Measurements from ENCODE around the gene GNAZ. TPM values are rescaled to one million over a fixed set of nuclear protein-coding genes. Genes with fewer than 3 reads are reported as not detected.

GNAZ gene
- total RNA-seq, 2 experiments from 2014 or later = 0.35 to 0.37 TPM

DNA sequence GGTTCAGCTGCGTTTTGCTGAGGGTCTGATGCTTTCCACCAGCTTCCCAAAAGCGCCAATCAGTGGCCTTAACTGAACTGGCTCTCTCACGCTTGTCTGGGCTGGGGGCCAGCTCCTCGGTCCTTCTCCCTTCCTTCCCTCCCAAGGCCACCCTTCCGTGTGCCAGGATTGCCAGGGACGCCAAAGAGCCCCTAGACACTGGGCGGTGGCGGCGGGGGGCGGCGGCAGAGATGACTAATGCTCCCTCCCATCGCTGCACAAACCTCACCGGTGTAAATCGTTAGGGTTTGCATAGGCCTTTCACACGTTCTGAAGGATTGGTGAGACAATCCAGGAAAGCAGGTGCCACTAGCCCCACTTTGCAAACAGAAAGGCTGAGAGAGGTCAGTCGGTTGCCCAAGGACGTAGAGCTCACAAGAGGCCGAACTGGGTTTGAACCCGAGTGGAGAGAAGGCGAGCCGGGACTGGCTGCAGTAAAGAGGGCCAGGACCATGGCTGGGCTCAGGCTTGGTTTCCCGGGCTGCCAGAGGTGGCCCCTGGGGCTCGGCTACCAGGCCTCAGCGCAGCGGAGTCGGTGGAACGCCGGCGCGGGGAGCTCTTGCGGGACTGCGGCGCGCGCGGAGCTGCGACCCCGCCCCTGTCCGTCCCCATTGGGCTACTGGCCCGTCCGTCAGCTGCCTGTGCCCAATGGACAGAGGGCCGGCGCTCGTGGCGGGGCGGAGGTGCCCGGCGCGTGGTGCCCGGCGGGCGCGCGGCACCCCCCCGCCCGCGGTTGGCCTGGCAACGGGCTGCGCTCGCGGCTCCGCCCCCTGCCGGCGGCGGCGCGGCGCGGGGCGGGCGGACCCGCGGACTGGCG, 589 bp upstream of the GNAZ start:
- ChIA-PET CTCF (interaction anchor here (0.7 to 1.0 kb wide), 2 partner anchors 72 to 349 kb away, joined by 3 read pairs; partner anchors contain the start of gene RSPH14), POLR2A (no interaction called here)
- Mint-ChIP-seq H3K36me3 (ENCODE audit: low read depth) (no peaks in the 10 kb centered on the region), H3K27ac (no peak overlapping the region), H3K9me3 (no peaks in the 10 kb centered on the region), H3K4me1 (peaks cover 9% of the 10 kb centered on the region), H3K4me3 (peak overlapping the region; percentile 75), H3K27me3 (peaks cover 40% of the 10 kb centered on the region)
- peak; percentile 82 for DNase-seq

DNA sequence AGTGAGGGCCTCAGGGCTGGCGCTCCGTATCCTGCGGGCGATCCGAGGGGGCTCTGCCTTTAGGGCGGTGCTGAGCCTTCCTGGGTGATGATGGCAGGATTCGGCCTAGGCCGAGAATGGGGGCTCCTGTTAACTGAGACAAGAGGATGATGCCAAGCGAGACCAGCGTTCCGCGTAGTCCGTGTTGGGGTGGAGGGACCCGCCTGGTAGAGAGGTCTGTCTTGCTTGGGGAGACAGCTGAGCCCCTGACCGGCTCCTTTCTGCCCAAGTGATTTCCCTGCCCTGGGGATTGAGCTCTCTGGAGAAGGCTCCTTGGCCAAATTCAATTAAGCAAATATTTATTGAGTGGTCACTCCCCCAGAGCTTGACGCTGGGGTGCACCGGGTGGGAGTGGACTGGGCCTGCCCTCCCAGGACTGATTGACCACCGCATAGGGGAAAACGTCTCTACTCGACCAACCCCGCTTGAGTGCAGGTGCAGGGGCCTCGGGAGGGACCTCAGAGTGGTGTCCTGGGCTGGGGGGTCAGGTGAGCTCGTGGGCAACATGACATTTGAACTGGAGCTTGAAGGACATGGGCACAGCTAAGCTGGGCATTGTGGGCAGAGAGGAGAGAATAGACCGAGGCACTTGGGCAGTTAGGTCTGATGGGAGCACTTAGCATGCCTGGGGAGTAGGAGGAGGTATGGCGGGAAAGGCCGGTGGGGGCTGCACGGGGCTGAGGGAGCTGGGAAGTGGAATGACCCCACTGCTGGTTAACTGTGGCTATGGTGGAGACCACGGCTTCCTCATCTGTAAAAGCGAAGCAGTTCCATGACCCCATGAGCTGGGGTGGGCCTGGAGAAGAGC, 1.1 kb downstream of the GNAZ start:
- Mint-ChIP-seq H3K36me3 (ENCODE audit: low read depth) (no peaks in the 10 kb centered on the region), H3K27ac (no peak overlapping the region), H3K9me3 (no peaks in the 10 kb centered on the region), H3K4me3 (peak overlapping the region; percentile 59), H3K27me3 (peaks cover 40% of the 10 kb centered on the region), H3K4me1 (peaks cover 9% of the 10 kb centered on the region)
- POLR2A ChIA-PET = no interaction called here
- CTCF ChIA-PET = interaction anchor here (1.2 to 1.9 kb wide), 2 partner anchors 10 to 36 kb away, joined by 3 to 4 read pairs; no protein-coding TSS in a partner anchor
- DNase-seq = no peak

DNA sequence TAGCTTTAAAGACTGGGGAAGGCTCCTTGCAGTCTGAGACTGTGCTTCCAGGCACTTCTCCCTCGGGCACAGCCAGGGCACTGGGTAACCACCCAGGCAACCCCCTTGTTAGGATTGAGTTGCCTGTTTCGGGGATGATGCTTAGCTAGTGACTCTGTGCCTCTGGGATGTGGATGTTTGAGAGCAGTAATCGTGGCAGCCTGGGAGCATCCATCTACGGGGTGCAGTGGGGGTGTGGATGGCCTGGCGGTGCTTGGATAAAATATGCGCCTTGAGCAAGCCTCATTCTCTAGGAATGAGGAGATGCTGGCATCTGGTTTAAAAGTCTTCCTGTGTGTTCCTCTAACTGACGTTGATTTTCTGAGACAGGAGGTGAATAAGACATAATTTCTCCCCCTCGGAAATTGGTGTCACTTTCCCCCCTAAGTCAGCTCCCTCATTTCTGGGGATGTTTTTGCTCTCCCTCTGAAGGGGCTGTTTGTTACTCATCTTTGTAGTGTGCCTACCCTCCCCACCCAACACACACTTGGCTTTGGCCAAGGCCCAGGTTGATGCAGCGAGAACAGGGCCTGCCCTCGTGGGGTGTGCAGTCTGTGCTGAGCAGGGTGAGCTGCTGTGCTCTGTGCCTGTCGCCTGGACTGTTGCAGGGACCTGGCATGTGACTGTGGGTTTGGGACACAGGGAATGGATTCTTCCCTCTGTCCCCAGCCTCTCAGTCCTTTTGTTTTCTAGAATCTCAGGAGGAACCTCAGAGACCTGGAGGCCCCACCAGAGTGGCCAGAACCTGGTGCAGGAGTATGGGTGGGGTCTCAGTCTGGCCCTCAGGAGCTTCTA, 2.0 kb downstream of the GNAZ start:
- H3K27ac Mint-ChIP-seq = peak overlapping the region; percentile 19
- ChIA-PET CTCF (interaction anchor here (1.2 to 1.9 kb wide), 2 partner anchors 11 to 36 kb away, joined by 3 to 4 read pairs; no protein-coding TSS in a partner anchor), POLR2A (no interaction called here)
- peaks cover 40% of the 10 kb centered on the region for H3K27me3 Mint-ChIP-seq
- no peaks in the 10 kb centered on the region for H3K9me3 Mint-ChIP-seq
- no peak overlapping the region for H3K4me3 Mint-ChIP-seq
- DNase-seq = no peak
- H3K36me3 Mint-ChIP-seq (ENCODE audit: low read depth) = no peaks in the 10 kb centered on the region
- peaks cover 9% of the 10 kb centered on the region for H3K4me1 Mint-ChIP-seq

DNA sequence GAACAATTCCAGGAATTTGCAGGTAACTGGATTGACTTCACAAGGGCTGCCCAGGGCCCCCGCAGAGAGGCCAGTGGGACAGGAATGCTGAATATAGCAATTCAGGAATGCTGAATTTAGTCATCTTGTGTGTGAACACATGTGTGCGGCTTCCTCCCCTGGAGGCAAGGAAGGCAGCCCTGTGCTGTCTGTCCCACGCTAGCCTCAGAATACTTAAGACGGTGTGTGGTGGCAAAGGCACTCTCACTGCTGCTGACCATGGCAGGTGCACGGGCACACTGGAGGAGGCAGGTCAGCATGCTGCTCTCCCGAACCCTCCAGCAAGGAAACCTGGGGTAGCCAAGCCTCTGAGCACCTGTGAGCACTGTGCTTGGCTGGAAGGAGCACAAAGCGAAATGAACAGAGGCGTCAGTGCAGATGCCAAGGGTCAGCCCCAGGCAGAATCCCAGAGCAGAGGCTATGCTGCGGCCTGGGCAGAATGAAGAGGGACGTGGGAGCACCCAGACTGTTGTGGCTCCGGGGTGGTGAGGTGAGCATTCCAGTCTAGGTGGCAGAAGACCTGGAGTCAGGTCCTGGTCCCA, 2.7 kb downstream of the GNAZ start:
- H3K4me1 Mint-ChIP-seq = peaks cover 6% of the 10 kb centered on the region
- no peak overlapping the region for H3K4me3 Mint-ChIP-seq
- no peak overlapping the region for H3K27ac Mint-ChIP-seq
- no peaks in the 10 kb centered on the region for H3K36me3 Mint-ChIP-seq (ENCODE audit: low read depth)
- no peaks in the 10 kb centered on the region for H3K9me3 Mint-ChIP-seq
- no peak for DNase-seq
- ChIA-PET CTCF (interaction anchor here (1.9 kb wide), 1 partner anchor 37 kb away, joined by 4 read pairs; no protein-coding TSS in a partner anchor), POLR2A (no interaction called here)
- H3K27me3 Mint-ChIP-seq = peaks cover 38% of the 10 kb centered on the region

DNA sequence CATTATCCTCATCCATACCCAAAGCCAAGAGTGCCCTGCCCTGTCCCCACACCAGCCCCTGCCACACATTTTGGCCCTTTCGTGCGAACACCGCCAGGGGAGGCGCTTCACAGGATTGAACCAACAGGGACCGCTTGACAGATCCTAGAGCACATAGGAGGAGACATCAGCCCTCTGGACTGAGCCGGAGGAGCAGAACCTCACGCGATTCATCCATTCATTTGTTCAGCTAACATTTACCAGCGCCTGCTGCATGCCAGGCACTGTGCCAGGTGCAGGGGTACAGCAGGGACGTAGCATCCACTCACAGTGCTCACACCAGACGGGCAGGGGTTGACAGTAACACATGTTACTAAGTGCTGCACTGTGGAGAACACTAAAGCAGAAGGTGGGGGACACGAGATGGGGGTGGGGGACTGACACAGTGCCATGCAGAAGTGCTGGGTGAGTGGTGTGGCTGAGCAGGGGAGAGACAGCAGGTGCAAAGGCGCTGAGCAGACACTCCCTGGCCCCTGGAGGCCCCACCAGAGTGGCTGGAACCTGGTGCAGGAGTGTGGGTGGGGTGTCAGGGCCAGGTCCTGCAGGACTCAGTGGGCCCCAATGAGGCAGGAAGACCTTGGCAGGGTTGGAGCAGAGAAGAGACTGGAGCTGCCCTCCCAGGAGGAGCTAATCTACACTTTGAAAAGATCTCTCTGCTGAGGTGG, 3.4 kb downstream of the GNAZ start:
- ChIA-PET POLR2A (no interaction called here), CTCF (interaction anchor here (0.6 kb wide), 1 partner anchor 191 kb away, joined by 3 read pairs; no protein-coding TSS in a partner anchor)
- no peaks in the 10 kb centered on the region for H3K9me3 Mint-ChIP-seq
- peak overlapping the region; percentile 38 for H3K27ac Mint-ChIP-seq
- peaks cover 6% of the 10 kb centered on the region for H3K4me1 Mint-ChIP-seq
- H3K27me3 Mint-ChIP-seq = peaks cover 32% of the 10 kb centered on the region
- DNase-seq = no peak
- H3K36me3 Mint-ChIP-seq (ENCODE audit: low read depth) = no peaks in the 10 kb centered on the region
- no peak overlapping the region for H3K4me3 Mint-ChIP-seq

DNA sequence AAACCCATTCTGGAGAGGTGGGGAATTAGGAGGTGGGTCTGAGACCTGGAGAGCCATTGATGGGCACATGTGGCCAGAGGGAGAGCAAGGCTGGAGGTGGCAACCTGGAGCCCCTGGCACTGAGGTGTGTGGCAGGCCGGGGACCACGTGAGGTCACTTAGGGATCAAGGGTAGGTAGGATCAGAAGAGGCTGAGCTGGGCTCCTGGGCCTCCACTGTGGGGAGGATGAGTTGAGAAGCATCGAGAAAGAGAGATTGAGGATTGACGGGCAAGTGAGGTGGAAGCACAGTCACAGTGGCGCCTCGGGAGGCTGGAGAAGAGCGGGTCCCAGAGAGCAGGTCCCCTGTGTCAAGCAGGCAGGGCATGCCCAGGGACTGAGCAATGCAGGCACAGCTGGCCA, 4.1 kb downstream of the GNAZ start:
- H3K9me3 Mint-ChIP-seq = no peaks in the 10 kb centered on the region
- H3K4me3 Mint-ChIP-seq = no peak overlapping the region
- H3K27ac Mint-ChIP-seq = no peak overlapping the region
- H3K36me3 Mint-ChIP-seq (ENCODE audit: low read depth) = no peaks in the 10 kb centered on the region
- no peak for DNase-seq
- peaks cover 6% of the 10 kb centered on the region for H3K4me1 Mint-ChIP-seq
- POLR2A ChIA-PET = no interaction called here
- CTCF ChIA-PET = interaction anchor here (0.9 kb wide), 1 partner anchor 10 kb away, joined by 4 read pairs; no protein-coding TSS in a partner anchor
- H3K27me3 Mint-ChIP-seq = peaks cover 26% of the 10 kb centered on the region

DNA sequence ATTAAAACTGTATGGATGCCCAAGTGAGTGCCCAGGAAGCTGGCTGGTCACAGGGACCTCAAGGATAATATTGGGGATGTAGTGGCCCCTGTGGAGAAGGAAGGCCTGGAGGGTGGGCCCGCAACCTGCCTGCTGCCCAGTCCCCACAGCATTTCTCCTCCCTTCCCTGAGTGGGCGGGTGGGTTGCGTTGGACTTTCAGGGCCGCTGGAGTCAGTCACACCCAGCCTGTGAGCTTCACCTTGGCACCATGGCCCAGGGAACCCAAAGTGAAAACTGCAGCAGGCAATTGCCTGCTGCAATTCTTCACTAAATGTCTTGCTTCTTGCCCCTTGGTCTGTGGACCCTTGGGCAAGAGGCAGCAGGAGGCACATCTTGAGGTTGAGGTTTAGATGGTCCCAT, 4.7 kb downstream of the GNAZ start:
- peaks cover 23% of the 10 kb centered on the region for H3K27me3 Mint-ChIP-seq
- H3K27ac Mint-ChIP-seq = no peak overlapping the region
- no peaks in the 10 kb centered on the region for H3K9me3 Mint-ChIP-seq
- CTCF ChIA-PET = interaction anchor here (0.9 kb wide), 1 partner anchor 11 kb away, joined by 4 read pairs; no protein-coding TSS in a partner anchor
- DNase-seq = no peak
- POLR2A ChIA-PET = no interaction called here
- no peak overlapping the region for H3K4me3 Mint-ChIP-seq
- H3K36me3 Mint-ChIP-seq (ENCODE audit: low read depth) = no peaks in the 10 kb centered on the region
- peaks cover 3% of the 10 kb centered on the region for H3K4me1 Mint-ChIP-seq

DNA sequence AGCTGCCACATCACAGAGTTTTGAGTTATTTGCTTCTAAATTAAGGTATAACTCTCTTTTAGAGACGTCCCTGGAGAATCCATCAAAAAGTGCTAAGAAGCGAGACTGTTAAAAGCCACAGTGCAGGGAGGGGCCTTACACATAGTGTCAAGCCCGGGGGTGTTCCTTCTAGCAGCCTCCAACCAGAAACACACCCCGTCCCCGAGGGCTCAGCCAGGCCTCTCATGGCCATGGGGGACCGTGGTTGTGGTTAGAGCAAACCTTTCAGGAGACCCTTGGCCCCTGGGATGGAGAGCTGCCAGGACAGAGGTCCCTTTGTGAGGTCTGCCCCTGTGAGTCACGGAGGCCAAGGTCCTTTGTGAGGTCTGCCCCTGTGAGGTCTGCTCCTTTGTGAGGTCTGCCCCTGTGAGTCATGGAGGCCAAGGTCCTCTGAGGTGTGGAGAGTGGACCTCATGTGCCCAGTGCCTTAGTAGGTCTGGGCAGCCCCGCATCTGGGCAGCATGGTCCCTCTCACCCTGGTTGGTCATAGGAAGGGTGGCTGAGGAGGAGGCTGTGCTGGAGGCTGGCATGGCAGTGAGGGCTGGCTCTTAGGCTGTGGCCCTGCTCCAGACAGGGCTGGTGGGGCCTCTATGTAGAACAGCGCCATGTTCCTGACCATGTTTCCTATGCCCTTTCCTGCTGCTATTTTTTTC, 5.4 kb downstream of the GNAZ start:
- POLR2A ChIA-PET = no interaction called here
- Mint-ChIP-seq H3K36me3 (ENCODE audit: low read depth) (no peaks in the 10 kb centered on the region), H3K4me3 (no peak overlapping the region), H3K27me3 (peaks cover 23% of the 10 kb centered on the region), H3K9me3 (no peaks in the 10 kb centered on the region), H3K4me1 (peaks cover 3% of the 10 kb centered on the region), H3K27ac (no peak overlapping the region)
- no peak for DNase-seq
- CTCF ChIA-PET = no interaction called here

DNA sequence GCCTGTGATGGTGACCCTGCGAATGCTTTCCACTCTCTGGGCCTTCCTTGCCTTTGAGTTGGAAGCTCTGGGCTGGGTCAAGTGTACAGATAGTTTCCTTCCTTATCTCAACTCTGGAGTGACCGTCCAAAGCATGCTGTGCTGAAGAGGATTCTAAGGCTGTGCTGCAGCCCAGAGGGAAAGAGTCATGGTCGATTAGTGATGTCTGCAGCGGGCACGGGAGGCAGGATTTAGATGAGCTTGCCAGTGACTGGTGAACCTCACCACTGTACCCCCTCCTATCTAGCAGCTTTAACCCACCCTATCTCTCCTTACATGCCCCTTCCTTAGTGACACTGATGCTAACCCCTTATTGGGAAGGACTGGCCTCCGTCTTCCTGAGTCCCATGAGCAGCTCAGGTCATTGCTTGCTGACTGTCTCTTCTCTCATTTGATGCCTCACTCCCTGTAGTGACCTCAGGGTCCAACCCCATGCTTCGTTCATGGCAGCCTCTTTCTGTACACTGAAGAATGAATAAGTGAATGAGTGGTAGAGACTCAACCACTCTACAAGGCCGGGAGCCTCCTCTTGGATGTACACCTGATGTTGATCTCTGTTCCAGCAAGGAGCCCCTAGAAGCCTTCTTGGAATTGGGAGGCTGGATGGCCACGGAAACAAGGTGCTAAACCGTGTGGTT, 6.7 kb downstream of the GNAZ start:
- peaks cover 4% of the 10 kb centered on the region for H3K4me1 Mint-ChIP-seq
- H3K27ac Mint-ChIP-seq = no peak overlapping the region
- H3K4me3 Mint-ChIP-seq = no peak overlapping the region
- CTCF ChIA-PET = interaction anchor here (1.0 kb wide), 1 partner anchor 10 kb away, joined by 3 read pairs; no protein-coding TSS in a partner anchor
- no peak for DNase-seq
- no peaks in the 10 kb centered on the region for H3K36me3 Mint-ChIP-seq (ENCODE audit: low read depth)
- POLR2A ChIA-PET = no interaction called here
- peaks cover 11% of the 10 kb centered on the region for H3K27me3 Mint-ChIP-seq
- no peaks in the 10 kb centered on the region for H3K9me3 Mint-ChIP-seq

DNA sequence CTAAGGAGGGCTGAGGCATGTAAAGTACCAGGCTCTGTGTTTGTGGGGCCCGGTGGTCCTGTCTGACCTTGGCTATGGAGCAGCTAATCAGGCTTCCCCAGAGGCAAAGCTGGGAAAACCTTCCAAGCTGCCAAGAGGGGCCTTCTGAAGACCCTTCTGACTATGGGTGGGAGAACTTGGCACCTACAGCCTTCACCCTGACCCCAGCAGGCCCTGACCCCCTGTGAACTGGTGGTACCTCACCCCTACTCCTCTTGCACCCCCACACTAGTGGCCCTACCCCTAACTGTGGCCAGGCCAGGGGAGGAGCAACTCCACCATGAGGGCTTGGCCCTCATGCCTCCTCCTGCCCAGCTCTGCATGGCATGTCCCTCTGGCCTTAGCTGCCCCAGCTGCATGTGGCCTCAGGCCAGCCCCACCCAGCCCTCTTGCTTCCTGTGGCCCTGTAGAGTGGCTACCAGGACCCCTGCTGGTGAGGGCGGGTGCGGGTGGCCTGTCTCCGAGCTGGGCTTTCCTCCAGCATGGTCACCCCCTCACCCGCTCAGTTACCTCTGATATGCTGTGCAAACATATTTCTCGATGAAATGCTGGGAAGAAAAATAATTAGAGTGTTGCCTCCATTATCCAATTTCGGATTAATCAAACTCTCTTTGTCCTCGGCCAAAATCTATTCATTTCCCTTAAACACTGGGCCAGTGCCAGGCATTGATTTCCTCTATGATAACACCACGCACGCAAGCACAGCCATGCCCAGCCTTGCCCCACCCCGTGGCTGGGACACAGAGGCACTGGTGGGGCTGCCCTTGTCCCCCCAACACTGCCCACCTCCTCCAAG, 7.5 kb downstream of the GNAZ start:
- ChIA-PET CTCF (interaction anchor here (1.0 kb wide), 1 partner anchor 10 kb away, joined by 3 read pairs; no protein-coding TSS in a partner anchor), POLR2A (no interaction called here)
- no peaks in the 10 kb centered on the region for H3K36me3 Mint-ChIP-seq (ENCODE audit: low read depth)
- no peak overlapping the region for H3K27ac Mint-ChIP-seq
- peaks cover 6% of the 10 kb centered on the region for H3K27me3 Mint-ChIP-seq
- no peaks in the 10 kb centered on the region for H3K9me3 Mint-ChIP-seq
- no peak overlapping the region for H3K4me3 Mint-ChIP-seq
- H3K4me1 Mint-ChIP-seq = peaks cover 4% of the 10 kb centered on the region
- DNase-seq = no peak
